Right kidney (tissue), 1 donor: ENCODE data around the gene TFEB.

Source experiments
- DNase-seq: peaks from one replicate; pipeline ENCODE4 v3.0.0-alpha.2; 2016

Gene TFEB

DNA sequence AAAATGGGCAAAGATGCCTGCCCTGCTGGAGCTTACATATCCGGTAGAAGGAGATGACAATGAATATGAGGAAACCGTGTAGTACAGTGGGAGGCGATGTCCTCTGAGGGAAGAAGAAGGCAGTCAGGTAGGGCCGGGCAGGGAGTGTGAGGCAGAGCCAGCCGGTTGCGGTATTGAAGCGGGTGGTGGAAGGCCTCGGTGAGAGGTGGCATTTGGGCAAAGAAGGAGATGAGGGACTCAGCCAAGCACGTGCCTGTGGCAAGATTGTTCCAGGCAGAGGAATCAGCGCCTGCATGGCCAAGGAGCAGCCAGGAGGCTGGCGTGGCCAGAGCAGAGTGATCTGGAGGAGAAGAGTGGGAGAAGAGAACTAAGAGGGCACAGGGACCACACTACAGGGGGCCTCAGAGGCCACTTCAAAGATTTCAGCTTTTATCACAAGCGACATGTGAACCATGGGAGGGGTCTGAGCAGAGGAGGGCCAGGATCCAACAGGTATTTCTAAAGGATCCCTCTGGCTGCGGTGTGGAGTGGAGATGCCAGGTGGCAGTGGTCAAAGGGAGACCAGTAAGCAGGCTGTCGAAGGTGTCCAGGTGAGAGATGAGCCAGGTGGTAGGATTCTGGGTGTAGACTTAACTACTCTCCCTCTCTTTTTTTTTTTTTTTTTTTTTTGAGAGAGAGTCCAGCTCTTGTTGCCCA, 83.3 kb downstream of the TFEB start:
- no peak for DNase-seq

DNA sequence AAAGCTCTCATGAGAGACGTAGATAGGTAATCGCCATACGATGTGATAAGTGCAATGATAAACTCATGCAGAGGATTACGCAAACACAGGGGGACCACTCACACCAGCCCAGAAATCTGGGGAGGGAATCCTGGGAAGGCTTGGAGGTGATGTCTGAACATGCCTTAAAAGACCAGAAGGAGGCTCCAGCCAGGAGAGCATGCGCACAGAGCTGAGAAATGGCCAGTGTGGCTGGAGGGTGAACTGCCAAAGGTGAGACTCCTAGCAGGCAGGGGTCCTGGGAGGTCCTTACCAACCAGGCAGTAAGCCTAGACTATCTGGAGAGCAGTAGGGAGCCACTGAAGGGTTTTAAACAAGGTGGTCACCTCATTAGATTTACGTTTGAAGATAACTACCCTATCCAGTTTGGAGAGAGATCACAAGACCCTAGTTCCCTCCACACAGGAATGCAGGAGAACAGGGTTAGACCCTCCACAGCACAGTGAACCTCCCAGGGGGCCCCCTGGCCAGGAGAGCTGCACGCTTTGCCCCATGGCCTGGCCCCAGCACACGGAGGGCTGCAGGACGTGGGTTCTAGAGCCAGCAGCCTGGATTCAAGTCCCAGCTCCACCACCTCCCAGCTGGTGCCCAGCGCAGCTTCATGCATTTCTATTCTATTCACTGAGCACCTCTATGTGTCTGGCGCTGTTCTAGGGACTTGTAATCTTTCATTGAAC, 84.0 kb downstream of the TFEB start:
- no peak for DNase-seq

DNA sequence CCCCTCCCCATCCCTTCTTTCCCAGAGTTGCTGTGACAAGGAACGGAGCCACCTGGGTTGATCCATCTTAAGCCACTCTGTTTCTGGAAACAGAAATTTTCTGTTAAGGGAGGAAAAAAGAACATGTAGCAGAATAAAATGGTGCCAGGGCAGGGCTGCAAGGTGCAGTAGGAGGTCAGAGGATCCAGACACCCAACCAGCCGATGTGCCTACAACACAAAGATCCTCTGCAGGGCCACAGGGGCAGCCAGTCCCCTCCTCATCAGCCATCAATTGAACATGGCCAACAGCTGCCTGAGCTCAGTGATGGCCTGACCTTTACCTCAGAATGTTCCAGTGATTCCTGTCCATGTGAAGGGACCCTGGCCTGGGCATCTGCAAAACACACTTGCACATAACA, 85.3 kb downstream of the TFEB start:
- DNase-seq, result no peak

DNA sequence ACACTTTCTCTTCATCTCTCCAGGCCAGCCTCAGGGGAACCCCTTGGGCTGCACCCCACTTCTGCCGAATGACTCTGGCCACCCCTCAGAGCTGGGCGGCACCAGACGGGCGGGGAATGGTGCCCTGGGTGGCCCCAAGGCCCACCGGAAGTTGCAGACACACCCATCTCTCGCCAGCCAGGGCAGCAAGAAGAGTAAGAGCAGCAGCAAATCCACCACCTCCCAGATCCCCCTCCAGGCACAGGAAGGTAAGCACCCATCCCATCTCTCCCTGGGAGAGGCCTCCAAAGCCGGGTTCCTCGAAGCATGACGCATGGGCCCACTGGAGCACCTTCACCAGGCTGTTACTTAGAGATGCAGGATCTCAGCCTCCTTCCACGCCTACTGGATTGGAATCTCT, 85.8 kb downstream of the TFEB start:
- DNase-seq, result no peak

DNA sequence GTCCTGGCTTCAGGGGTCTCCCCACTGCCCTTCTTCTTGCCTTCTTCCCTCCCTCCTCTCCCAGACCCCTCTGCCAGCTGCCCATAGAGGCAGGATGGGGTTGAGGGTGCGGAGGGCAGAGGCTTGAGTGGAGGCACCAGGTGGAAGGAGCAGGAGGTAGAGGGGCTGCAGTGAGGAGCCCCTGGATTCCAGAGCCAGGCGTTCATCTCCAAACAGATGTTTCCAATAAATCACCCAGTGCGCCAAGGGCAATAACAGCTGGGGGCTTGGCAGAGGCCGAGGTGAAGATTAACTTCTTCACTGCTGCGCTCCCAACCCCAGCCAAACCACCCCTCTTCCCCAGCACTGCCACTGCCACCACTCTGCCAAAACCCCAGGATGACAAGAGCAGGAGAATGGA, 86.5 kb downstream of the TFEB start:
- DNase-seq, result no peak

DNA sequence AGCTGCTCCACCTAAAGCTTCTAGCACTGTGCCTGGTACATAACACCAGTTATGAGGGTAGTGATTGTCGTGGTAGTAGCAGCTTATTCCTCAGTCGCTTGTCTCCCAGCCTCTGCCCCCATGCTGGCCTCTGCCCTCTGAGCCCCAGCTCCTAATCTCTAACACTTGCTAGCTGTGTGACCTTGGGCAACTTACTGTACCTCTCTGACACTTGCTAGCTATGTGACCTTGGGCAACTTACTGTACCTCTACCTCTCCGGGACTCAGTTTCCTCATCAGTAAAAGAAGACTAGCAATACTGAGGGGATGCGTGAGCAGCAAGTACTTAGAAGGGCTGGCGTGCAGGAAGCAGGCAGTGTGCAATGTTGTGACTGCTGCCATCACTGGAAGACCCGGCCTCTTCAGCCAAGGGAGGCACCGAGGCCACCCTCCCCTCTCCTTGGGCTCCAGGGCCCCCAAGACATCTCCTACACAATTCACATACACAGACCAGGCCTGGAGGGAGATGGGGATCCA, 87.3 kb downstream of the TFEB start:
- DNase-seq, result no peak

DNA sequence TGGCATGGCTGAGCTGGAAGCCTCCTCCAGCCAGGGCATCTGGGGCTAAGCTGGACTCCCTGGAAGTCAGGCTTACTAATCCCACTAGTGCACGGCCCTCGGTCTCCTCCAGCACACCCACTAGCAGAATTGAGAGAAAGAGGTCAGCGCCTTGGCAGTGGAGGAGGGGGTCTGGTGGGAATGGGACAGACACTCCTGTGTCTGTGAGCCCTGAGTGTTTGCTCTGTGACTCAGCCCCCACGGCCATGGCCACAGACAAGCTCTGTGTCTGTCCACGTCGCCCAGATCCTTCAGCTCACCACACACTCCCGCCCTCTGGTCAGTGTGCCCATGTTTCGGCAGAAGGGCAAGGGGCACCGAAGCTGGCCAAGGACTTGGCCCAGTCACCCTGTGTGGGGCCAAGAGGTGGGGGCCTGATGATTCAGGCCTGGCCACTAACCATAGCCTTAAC, 88.3 kb downstream of the TFEB start:
- no peak for DNase-seq

DNA sequence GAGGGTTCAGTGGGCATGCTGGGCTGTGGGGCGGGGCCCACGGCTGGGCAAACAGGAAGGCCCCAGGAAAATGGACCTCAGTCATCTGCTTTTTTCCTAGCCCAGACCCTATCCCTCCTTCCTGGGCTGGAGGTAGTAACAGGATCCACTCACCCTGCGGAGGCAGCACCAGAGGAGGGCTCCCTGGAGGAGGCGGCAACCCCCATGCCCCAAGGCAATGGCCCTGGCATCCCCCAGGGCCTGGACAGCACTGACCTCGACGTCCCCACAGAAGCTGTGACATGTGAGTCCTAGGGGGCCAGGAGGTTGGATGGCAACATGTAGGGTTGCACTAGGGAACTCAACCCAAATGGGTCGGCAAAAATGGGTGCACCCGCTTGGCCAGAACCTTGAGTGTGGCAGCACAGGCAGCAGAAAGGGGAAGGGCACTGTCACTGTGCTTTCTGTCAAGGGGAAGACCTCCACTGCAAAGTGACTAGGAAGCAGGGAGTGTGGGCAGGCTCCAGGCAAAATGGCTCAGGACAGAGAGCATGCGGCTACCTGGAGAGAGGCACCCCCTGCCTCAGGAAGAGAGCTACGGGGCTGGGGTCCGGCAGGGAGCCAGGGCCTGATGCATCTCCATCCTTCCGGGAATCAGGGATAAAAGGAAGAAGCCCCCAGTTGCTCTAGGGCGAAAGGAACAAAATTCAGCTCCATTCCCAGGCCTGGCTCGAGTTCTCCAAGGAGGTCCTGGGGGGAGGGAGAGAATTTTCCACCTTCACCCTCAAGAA, 89.2 kb downstream of the TFEB start:
- DNase-seq, result no peak

DNA sequence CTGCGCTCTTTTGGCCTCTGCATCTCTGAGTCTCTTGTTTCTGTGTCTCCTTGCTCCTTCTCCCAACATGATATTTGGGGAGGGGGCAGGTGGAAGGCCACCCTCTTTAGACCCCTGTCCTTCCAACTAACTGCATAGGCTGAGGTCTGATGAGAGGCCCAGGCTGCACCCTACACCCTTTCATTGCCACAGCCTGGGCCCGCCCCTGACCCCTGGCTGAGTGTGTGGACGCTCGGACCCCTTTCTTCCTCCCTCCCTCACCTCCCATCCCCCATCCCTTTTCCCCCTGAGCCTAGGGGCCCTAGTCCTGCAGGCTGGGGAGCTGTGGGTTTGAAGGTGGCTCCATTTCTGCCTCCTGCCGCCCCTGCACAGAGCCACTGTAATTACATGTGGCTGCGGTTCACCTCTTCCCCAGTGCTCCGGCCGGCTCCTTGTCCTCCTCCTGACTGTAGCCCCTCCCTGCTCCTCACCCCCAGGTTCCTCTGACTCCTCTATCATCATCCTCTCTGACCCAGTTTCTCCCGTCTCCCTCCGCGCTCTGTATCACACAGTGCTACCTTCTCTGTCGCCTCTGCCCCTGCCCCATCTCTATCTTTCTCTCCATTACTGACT, 90.3 kb downstream of the TFEB start:
- no peak for DNase-seq

DNA sequence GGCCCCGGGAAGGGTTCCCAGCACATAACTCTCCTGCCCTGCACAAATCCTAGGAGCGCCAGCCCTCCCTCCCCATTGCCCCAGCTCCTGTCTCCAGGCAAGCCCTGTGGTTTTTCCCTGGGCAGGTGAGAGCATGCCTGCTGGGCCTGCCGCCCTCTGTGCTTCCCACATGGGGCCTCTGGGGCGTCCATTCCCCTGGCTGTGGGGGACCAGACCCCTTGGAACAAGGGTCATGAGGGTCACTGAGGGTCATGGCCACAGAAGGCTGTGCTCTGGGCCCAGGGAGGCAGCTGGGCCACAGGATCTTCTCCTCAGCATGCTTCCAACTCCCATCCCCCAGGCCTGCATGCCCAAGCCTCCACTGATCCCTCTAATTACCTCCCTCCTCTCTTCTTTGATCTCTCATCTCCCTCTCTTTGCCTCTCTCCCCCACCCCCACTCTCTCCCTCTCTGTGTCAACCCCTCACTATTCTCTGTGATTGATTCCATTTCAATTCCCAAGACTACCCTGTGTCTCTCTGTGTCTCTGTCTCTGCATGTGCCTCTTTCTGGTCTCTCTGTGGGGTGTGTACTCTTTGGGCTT, 91.0 kb downstream of the TFEB start:
- no peak for DNase-seq

DNA sequence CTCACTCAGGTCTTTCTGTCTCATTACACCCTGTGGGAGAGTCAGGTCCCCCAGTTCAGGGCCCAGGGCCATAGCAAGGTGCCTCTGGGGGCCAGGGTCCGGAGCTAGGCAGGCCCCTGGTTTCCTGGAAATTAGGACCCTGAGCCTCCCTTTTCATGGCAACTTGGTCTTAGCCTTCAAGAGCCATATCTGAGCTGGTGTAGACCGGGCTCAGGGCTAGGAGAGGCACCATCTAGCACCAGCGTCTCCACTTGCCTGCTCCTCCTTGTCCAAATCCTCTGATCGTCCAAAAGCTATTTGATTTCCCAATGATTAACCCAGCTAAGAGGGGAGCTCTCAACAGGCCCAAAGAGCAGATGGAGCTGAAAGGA, 91.5 kb downstream of the TFEB start:
- DNase-seq, result no peak

DNA sequence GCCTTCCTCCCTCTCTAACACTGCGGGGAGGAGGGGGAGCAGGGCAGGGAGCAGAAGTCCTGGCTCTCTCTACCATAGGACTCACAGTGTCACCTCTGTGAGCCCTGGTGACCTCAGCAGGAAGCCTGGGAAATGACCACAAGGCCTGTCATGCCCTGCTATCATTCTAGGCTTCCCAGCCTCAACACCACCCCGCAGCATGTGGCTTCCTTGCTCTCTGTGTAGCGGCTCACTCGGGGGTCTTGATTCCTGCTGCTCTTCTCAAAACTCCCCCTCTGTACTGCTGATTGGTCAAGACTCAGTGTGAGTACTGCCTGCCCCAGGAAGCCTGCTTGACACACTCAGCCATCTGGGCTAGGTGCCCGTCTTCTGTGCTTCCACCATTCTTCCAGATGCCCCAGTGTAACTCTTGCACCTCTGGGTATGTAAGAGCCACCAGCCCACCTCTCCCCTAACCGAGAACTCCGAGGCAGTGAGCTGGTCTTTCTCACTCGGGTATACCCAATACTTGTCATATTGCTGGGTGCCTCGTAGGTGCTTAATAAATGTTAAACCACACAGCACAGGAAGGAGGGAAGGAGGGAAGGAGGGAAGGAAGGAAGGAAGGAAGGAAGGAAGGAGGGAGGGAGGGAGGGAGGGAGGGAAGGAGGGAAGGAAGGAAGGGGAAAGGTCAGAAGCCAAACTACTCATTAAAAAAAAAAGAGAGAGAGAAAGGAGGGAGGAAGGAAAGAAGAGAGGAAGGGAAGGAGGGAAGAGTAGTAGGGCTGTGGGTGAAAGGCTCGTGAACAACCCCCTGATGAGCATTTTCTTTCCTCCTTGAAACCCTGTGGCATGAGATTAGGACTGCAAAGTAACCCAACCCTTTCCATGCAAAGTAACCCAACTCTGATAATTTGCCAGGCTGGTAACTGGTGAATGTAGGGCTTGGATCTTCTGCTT, 92.2 kb downstream of the TFEB start:
- no peak for DNase-seq

DNA sequence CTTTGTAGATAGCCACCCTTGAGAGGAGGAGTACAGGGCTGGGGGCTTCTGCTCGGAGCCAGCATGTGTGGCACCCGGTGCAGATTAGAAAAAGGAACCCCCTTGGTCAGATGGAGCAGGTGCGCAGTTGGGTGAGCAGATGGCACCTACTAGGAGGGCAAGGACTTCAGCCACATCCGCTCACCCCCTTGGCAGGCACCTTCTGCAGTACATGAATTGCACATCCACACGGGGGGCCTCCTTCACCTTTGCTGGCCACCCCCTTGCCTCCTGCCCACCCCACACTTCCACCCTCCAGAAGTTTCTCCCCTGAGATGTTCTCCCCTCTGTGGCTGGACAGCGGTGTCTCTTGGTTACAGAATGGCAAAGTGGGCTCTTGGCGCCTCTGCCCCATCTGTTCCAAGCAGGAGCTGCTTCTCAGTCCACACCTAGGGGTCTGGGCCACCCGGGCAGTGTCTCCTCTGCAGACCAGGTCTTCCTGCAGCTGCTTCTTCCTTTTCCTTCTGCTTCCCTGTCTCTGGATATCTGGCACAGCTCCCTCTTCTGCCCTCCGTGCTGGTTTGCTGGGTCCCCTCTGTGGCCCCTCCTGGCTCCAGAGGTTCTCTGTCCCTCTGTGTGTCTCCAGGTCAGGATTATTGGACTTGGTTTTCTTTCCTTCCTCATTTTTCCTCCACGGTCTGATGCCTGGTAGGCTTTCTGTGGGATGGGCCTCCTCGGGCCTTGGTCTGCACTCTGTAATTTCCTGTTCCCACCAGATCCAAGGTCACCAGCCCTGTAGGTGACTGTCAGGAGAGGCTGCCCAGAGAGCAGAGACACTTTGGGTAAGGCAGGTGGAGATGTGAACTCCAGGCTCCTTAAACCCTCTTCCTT, 93.1 kb downstream of the TFEB start:
- peak; percentile 35 for DNase-seq

DNA sequence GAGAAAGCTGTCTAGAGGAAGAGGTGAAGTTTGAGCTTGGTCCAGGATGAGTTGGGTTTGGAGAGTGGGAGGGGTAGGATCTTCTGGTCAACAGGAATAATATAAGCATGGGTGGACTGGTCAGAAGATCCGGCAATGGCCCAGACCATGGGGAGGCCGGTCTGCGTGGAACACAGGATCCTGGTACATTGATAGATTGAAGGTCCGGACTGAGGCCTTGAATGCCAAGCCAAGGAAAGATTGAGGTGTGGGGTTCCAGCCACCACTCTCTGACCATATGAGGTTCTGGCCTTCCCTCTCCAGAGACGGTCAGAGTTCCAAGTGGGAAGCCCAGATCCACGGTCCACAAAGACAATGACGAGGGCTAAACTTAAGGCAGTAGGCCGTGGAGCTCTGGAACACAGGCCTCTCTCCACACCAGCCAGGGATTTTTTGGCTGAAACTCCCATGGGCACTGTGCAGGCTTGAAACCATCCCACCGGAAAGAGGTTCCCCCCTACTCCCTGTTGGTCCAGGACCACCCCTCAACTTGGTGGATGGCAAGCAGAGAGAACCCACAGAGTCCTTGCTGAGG, 94.0 kb downstream of the TFEB start:
- no peak for DNase-seq

DNA sequence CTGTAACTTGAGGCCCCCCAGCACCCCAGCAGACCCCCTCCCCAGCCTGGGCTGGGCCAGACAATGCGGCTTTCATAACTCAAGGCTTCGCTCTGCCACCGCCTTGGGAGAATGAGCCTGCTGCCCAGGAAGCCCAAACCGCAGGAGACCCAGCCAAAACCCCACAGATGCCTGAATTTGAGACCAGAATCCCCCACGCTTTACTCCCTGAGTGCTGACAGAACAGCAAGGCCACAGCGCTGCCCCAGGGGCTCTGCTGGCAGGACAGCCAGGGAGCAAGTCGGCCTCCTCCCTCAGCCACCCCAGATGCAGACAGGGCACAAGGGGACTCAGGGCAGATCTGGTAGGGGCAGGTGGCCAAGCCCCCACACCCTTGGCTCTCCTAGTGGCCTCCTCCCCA, 95.0 kb downstream of the TFEB start:
- DNase-seq, result no peak

DNA sequence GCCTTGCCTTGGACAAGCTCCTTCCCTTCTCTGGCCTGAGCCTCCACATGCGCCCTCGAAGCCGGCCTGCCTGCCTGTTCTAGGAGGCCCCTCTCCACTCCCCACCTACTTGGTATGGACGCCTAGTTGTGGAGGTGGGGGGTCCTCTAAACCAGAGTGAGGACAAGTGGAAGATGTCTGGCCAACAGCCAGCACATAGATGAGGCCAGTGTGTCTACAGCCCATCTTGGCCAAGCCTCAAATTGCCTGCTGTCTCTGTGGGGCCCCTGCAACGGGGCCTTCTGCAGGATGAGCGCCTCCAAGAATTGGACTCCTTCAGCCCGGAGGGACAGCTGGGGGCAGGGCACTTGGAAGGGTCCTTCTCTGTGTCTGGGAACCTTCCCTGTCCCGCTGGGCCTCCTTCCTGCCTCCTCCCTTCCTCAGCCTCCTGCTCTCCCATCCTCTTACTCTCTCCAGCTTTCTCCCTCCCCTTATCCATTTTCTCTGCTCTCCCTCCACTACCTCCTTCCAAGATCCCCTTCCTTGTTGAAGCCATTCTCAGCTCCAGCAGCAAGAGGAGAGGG, 95.5 kb downstream of the TFEB start:
- DNase-seq, result peak; percentile 53

DNA sequence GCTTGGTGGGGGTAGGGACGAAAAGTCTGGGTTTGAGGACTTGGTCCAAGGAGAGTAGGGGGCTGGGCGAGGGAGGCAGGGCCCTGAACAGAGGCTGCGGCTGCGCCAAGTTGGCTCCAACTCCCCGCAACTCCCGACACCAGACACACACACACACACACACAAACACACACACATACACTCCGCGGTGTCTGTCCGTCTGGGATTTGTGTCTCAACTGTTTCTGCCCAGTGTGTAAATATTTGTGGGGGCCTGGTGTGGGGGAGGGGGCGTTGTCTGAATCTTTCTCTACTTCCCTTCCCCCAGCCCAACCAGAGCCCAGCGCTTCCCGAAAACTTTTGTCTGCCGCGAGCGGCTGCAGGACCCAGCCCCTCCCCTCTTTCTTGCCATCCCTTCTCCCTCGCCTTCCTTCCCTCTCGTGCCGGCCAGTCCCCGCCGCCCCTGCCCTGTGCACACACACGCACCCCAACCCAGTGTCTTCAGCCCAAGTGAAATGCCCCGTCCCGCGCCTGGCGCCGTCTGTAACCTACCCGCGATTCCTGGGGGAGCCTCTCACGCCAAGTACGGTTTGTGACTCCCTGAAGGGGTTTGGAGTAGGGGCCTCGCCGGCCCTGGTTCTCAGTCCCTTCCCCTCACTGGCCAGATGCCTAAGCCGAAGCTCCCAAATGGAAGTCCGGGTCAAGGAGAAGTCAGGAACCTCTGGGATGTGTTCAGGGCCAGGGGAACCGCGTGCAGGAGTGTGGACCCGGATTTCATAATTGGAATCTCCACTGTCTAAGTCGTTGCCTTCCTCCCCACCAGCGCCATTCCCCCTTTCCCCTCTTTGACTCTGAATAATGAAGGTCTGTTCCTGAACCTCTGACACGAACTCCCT, 96.2 kb downstream of the TFEB start:
- peak; percentile 80 for DNase-seq
